ENCODE data around the gene CHST15.

CHST15 gene

DNA sequence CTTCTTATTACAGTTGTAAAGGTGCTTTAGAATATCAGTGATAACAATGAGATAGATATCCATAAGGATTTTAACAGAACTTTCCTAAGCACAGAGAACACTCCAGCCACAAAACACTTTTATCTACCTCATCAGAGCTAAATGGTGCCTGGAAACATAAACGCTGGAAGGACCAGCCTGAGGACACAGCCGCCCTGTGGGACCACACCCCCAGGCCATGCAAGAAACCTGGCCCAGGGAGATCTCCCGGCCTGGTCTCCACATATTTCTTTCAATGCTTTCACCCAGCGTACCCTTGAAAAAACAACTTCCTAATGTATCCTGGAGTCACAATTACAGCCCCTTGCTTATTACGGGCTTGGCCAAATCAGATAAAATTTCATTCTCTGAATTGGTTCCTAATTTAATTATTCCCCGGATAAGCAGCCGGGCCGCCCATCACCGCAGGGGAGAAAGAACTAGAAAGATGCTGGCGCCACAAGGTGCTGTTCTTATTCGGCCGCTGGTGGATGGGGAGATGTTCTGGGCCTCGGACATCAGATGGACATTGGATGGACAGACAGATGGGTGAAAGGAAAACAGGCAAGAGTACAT is 11.8 kb downstream of the CHST15 start:
- DNase-seq (ENCODE audit: low spot score) = no peak

- DNase-seq (ENCODE audit: low spot score) = no peak
These were observed 13.5 kb downstream of the CHST15 start for GRCh38 chr10:124079864-124080263.

GRCh38 chr10:124078714-124079113 is 14.7 kb downstream of the CHST15 start:
- DNase-seq (ENCODE audit: low spot score) = no peak

- DNase-seq (ENCODE audit: low spot score) = no peak
These were observed 15.4 kb downstream of the CHST15 start for GRCh38 chr10:124078028-124078427.

GRCh38 chr10:124077208-124077993 is 16.0 kb downstream of the CHST15 start:
- DNase-seq (ENCODE audit: low spot score) = no peak

- DNase-seq (ENCODE audit: low spot score) = no peak
These were observed 17.2 kb downstream of the CHST15 start for GRCh38 chr10:124076148-124076733.

DNA sequence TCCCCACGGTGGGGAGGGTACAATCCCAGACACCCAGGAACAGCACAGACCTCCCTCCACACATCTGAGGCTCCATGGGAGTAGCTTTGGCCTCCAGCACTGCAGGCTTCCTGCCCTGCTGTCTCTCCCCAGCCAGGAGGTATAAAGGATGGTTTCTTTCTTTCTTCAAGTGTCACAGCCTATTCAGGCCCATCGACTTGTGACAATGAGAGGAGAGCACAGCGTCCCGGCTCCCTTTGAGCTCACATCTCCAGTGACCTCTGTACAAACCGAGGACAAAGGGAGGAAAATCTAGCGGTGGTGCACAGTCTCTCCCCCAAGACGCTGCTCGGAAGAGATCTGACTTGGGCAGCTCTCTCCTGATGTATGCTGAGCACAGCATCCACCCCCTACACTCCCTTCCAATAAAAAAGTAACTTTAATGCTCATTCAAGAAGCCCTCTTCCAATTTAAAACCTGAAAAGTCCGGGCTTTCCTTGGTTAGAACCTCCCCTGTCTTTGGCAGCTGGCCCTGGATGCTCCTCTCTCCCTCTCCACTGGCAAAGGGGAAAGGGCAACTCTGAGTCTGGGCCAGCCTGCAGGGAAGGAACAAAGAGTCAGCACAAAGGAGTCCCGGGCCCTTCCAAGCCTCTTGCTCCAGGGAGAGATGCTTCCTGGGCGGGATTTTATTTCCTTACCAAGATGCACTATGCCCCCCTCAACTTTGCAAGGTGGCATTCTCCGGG is 18.0 kb downstream of the CHST15 start:
- no peak for DNase-seq (ENCODE audit: low spot score)

GRCh38 chr10:124074501-124075109 is 18.8 kb downstream of the CHST15 start:
- DNase-seq (ENCODE audit: low spot score) = no peak

DNA sequence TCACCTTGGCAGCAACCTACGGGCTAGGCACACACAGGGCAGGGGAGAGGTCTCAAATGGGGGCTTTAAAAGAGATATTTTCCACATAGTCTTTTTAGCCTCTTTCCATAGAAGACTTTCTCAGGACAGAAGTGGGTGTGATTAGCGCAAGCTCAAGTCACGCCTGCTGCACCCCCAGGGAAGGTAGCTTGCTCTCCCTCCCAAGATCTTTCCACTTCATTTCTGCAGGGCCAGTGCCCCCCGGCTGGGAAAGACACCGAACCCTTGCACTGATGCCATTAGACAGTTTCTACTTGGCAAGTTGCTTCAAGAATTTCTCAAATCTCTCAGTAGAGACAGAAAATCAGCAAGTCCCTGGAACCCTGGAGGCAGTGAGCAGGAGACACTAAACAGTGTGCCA is 19.4 kb downstream of the CHST15 start:
- no peak for DNase-seq (ENCODE audit: low spot score)

DNA sequence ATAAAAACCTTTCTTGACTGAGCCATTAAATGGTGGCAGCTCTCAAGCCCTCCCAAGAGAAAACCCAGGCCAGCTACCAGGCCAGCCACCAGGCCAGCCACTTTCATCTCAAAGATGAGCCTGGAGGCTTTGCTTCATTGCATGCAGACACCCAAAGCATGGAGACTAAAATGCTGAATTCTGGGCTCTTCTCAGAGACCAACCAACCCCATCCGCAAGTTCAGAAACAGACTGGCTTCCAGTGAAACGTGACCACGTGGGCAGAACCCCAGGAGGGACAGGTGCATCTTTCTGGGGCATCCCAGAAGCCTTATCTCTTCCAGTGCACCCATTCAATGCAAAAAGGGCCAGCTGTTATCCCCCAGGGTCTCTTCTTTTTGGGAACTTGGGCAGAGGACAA is 20.9 kb downstream of the CHST15 start:
- no peak for DNase-seq (ENCODE audit: low spot score)

GRCh38 chr10:124072106-124072505 is 21.3 kb downstream of the CHST15 start:
- DNase-seq (ENCODE audit: low spot score) = no peak

DNA sequence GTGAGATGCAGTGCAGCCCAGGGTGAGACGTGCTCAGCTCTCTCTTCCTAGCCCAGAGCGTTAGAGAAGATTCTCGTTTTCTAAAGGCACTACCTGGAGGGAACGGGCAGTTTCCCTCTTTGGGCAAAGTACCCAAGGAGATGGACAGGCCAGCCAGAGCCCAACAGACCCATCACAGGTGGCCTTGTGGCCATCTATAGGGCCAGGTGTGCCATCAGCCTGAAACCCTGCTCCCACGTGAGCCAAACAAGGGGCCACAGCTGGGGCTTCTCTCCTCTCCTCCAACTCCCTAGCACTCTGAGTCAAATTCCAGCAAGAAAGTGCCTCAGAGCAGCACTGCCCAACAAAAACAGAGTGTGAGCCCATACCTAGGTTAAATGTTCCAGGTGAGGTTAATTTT is 22.3 kb downstream of the CHST15 start:
- DNase-seq (ENCODE audit: low spot score) = no peak

GRCh38 chr10:124070666-124071065 is 22.7 kb downstream of the CHST15 start:
- no peak for DNase-seq (ENCODE audit: low spot score)

DNA sequence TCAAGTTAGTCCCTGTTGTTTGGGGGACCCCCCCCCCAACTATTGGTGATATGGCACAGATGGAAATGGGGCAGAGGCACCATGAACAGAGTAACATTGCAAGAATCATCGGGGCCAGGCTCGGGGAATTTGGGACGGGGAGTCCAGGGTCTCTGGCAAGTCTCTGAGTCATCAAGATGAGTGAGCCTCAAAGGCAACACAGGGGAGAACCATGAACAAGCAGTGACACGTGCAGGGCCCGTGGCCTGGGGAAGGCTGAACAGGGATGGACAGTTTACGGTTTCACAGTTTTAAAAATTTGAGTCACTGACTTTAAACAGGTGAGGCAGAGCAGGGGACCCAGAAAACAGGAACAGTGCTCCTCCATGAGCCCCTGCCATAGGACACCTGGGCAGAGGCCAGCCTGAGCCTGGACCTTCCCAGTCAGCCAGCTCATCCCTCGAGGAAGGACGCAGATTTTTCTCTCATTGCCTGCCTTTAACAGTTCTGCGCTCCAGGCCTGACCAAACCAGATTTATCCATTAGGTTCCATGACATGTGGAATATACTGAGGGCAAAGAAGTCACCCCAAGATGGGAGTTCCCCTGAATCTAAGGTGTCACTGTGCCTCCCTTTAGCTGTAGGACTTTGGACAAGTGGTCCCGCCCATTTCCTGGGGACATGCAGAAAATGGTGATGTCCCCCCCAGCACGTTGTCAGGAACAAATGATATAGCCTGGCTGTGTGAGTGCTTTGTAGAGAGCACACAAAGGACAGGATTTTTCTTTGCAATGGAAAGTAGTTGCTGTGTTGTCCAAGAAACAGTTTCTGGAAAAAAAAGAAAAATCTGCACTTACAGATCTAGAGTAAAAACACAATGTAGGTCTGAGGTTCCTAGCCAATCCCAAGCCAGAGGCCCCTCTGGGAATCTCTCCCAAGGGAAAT is 23.8 kb downstream of the CHST15 start:
- DNase-seq (ENCODE audit: low spot score) = no peak

- no peak for DNase-seq (ENCODE audit: low spot score)
These were observed 24.5 kb downstream of the CHST15 start for GRCh38 chr10:124068929-124069328.

GRCh38 chr10:124067825-124068400 is 25.5 kb downstream of the CHST15 start:
- DNase-seq (ENCODE audit: low spot score) = no peak

DNA sequence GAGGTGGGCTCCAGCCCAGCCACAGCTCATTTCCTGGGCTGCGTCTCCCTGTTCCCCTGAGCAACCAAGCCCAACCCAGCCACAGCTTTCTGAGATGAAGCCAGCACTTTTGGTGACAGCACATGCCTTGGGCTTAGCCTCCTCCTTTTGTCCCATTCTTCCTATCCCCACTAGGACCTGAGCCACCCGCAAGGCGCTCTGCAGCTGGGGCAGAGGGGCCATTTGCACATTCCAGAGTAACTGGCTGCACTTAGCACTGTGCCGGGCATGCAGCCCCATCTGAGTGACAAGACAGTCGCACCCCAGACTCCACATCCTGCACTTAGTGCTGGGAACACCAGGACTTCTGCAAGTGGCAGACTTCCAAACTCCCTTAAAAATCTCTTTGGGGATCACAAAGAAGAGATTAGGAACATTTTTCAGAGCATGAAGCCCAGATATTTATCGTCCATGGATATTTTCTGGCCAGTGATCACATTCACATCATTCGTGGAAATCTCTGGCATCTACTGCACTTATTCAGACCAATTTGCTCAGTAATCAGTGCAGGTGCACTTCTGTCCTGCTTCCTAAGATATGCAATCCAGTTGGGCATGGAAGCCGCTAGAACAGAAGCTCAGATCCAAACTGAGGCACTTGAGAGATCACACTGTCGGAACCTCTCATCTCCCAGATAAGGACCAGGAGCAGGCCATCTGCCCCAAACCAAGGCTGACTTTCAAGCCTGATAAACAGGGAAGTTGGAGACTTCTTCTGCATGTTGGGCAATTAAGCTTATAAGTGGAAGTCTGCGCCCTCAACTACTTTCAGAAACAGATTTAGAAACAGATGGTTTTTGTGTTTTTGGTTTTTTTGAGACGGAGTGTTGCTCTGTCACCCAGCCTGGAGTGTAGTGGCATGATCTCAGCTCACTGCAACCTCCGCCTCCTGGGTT is 26.4 kb downstream of the CHST15 start:
- DNase-seq (ENCODE audit: low spot score) = no peak

DNA sequence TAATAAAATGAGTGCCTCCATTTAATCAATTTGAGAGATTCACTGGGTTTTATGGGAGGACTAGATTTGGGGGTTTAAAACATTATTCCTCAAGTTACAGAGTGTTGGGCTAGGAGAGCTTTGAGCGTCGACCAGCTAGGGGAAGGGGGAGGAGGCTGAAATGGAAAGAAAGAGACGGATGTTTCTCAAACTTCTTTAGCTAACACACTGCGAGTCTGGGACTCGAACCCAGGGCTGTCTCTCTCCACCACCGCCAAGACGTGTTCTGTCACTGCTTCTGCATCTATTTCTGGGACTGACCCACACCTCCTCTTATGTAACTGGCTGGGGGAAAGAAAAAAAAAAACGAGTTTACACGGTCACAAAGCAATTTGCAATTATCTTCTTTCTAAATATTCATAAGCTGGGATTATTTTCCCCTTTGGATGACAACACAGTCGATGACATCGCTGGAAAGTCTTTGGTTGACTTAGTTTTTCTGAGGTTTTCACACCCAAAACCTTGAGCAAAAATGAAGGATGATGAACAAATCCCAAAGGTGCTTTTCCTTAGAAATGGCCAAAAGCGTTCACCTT is 27.2 kb downstream of the CHST15 start:
- no peak for DNase-seq (ENCODE audit: low spot score)

- no peak for DNase-seq (ENCODE audit: low spot score)
These were observed 27.8 kb downstream of the CHST15 start for GRCh38 chr10:124065382-124066125.

All from RKO (cell line).